ENCODE measurements around the gene MAST4. TPM values are rescaled to one million over a fixed set of nuclear protein-coding genes. Genes with fewer than 3 reads are reported as not detected.

Gene MAST4
- total and polyA plus RNA-seq, 2 experiments from 2014 or later: 4.2 to 6.0 TPM

DNA sequence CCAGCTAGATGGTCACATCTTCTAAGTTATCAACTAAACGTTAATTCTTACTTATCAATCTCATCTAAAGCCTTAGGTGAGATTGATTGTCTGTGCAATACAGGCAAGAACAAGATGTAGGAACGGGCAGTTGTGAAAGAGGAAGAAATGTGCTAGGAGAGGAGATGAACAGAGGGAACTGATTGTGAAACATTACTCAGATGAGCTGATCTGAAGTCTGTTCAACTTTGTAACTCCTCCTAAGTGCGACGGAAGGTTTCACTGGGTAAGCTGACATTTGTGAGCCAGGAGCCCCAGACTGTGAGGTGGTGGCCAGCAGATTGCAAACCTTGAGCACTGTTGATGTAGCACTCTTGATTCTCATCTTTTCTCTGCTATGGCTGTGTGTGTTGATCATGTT, 396.4 kb downstream of the MAST4 start:
- Histone ChIP-seq H3K9ac (no peak overlapping the region), H3K27me3 (replicated peaks; ENCODE audit: insufficient read depth) (no peaks in the 10 kb centered on the region), H4K20me1 (ENCODE audit: insufficient read depth) (no peaks in the 10 kb centered on the region), H3K4me3 (no peak overlapping the region), H3K4me2 (ENCODE audit: unreplicated experiment) (no peak overlapping the region), H2AFZ (no peak overlapping the region), H3K36me3 (ENCODE audit: low read depth) (no peaks in the 10 kb centered on the region), H3K9me2 (ENCODE audit: insufficient read depth) (no peaks in the 10 kb centered on the region), H3F3A (ENCODE audit: insufficient read depth) (no peaks in the 10 kb centered on the region), H3K79me2 (ENCODE audit: insufficient read depth) (no peaks in the 10 kb centered on the region), H3K9me3 (ENCODE audit: low read depth) (no peaks in the 10 kb centered on the region), H3K27ac (no peak overlapping the region), H3K4me1 (ENCODE audit: insufficient read depth) (peaks cover 10% of the 10 kb centered on the region; the same call in 1 of the 2 replicates)
- WGBS, 2 experiments (ENCODE audit: low coverage in 1 of 2, low lambda C conversion rate in 2 of 2, missing lambda C conversion rate in 2 of 2): 57 to 67% methylated on average over 4 of the region's 4 CpGs
- no peak for DNase-seq
- in situ Hi-C loops (cut with MboI): no loop called here
- TF ChIP-seq EZH2phosphoT487 (IDR thresholded peaks at IDR 0.05; ENCODE audit: insufficient read depth, low read depth) (no peak), EZH2 (IDR thresholded peaks at IDR 0.05; ENCODE audit: insufficient read depth, poor library complexity, severe bottlenecking) (no peak)

DNA sequence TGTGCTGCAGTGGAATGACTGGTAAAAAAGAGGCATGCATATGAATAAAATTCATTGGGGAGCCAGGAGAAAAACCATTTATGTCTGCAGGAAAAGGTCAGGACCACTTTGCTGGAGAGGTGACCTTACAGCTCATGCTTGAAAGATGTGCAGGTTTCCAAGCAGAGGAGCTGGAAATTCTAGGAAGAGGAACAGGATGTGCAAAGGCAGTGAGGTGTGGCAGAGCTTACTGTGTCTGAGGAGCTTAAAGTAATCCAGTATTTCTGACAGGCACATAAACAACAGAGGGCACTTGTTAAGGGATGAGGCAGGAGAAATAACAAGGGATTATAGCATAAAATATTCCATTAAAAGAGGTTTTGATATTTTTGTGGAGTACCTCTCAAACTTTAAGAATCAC, 397.3 kb downstream of the MAST4 start:
- in situ Hi-C loops (cut with MboI): no loop called here
- no peak for TF ChIP-seq EZH2phosphoT487 (IDR thresholded peaks at IDR 0.05; ENCODE audit: insufficient read depth, low read depth)
- TF ChIP-seq EZH2 (IDR thresholded peaks at IDR 0.05; ENCODE audit: insufficient read depth, poor library complexity, severe bottlenecking): no peak

DNA sequence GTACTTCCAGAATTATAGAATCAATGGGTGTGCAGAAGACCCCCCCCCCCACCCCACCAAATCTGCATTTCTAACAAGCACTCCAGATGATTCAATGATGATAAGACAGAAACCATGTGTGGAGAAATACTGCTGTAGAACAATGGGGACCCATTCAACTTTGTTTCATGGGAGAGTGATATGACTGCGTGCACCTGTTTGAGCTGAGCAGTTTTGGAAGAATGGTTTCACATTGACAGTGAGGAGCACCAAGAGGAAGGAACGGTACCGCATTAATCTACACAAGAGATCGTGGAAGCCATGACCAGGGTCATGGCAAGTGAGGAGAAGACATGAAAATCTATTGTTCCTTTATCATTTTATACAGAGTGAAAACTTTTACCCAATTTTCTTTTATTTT, 397.7 kb downstream of the MAST4 start:
- Histone ChIP-seq H4K20me1 (ENCODE audit: insufficient read depth) (no peaks in the 10 kb centered on the region), H3K27me3 (replicated peaks; ENCODE audit: insufficient read depth) (no peaks in the 10 kb centered on the region), H3K9me3 (ENCODE audit: low read depth) (no peaks in the 10 kb centered on the region), H3K79me2 (ENCODE audit: insufficient read depth) (no peaks in the 10 kb centered on the region), H3K4me3 (no peak overlapping the region), H3F3A (ENCODE audit: insufficient read depth) (no peaks in the 10 kb centered on the region), H3K27ac (no peak overlapping the region), H3K9me2 (ENCODE audit: insufficient read depth) (no peaks in the 10 kb centered on the region), H3K4me2 (ENCODE audit: unreplicated experiment) (no peak overlapping the region), H3K4me1 (ENCODE audit: insufficient read depth) (no peaks in the 10 kb centered on the region), H3K9ac (no peak overlapping the region), H3K36me3 (ENCODE audit: low read depth) (no peaks in the 10 kb centered on the region), H2AFZ (no peak overlapping the region)
- TF ChIP-seq EZH2 (IDR thresholded peaks at IDR 0.05; ENCODE audit: insufficient read depth, poor library complexity, severe bottlenecking): no peak
- no peak for TF ChIP-seq EZH2phosphoT487 (IDR thresholded peaks at IDR 0.05; ENCODE audit: insufficient read depth, low read depth)
- DNase-seq: no peak
- 94 to 95% methylated on average over 4 of the region's 4 CpGs for WGBS, 2 experiments (ENCODE audit: low coverage in 1 of 2, low lambda C conversion rate in 2 of 2, missing lambda C conversion rate in 2 of 2)
- in situ Hi-C loops (cut with MboI): no loop called here

More for the DNA sequence above, 397.3 kb downstream of the MAST4 start:
- Histone ChIP-seq H2AFZ (no peak overlapping the region), H3F3A (ENCODE audit: insufficient read depth) (no peaks in the 10 kb centered on the region), H3K4me1 (ENCODE audit: insufficient read depth) (peaks cover 1% of the 10 kb centered on the region; the same call in 1 of the 2 replicates), H3K9ac (no peak overlapping the region), H3K27me3 (replicated peaks; ENCODE audit: insufficient read depth) (no peaks in the 10 kb centered on the region), H3K9me2 (ENCODE audit: insufficient read depth) (no peaks in the 10 kb centered on the region), H3K27ac (no peak overlapping the region), H3K79me2 (ENCODE audit: insufficient read depth) (no peaks in the 10 kb centered on the region), H3K4me2 (ENCODE audit: unreplicated experiment) (no peak overlapping the region), H3K4me3 (no peak overlapping the region), H3K9me3 (ENCODE audit: low read depth) (no peaks in the 10 kb centered on the region), H3K36me3 (ENCODE audit: low read depth) (no peaks in the 10 kb centered on the region), H4K20me1 (ENCODE audit: insufficient read depth) (no peaks in the 10 kb centered on the region)
- no peak for DNase-seq

DNA sequence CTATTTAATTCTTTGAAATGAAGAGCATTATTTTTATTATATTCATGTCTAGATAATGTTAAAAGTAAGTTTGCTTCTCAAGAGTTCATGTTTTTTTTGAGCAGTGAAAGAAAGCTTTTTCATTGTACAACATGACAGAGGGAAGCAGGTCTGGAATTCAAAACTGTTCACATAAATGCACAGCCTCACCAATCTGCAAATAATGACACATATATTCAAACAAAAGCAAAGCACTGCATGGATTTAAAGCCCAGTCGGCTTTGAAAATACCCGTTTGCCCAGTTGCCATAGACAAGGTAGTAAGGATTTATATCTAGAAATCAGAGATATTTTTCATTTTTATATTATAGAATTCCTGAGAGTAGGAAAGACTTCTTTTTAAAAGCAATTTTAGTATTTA, 398.6 kb downstream of the MAST4 start:
- Histone ChIP-seq H3K4me2 (ENCODE audit: unreplicated experiment) (no peak overlapping the region), H3K9me3 (ENCODE audit: low read depth) (no peaks in the 10 kb centered on the region), H3K4me1 (ENCODE audit: insufficient read depth) (no peaks in the 10 kb centered on the region), H3F3A (ENCODE audit: insufficient read depth) (no peaks in the 10 kb centered on the region), H3K9me2 (ENCODE audit: insufficient read depth) (no peaks in the 10 kb centered on the region), H3K36me3 (ENCODE audit: low read depth) (no peaks in the 10 kb centered on the region), H3K27me3 (replicated peaks; ENCODE audit: insufficient read depth) (no peaks in the 10 kb centered on the region), H3K9ac (no peak overlapping the region), H3K4me3 (no peak overlapping the region), H4K20me1 (ENCODE audit: insufficient read depth) (no peaks in the 10 kb centered on the region), H3K27ac (no peak overlapping the region), H2AFZ (no peak overlapping the region), H3K79me2 (ENCODE audit: insufficient read depth) (no peaks in the 10 kb centered on the region)
- no peak for TF ChIP-seq EZH2phosphoT487 (IDR thresholded peaks at IDR 0.05; ENCODE audit: insufficient read depth, low read depth)
- no peak for TF ChIP-seq EZH2 (IDR thresholded peaks at IDR 0.05; ENCODE audit: insufficient read depth, poor library complexity, severe bottlenecking)
- no peak for DNase-seq
- in situ Hi-C loops (cut with MboI): no loop called here
- WGBS, 2 experiments (ENCODE audit: low coverage in 1 of 2, low lambda C conversion rate in 2 of 2, missing lambda C conversion rate in 2 of 2): 91 to 97% methylated on average over 2 of the region's 2 CpGs
